BJ (cell line): Measurements from ENCODE around the gene CDON. TPM values are rescaled to one million over a fixed set of nuclear protein-coding genes. Genes with fewer than 3 reads are reported as not detected.

Experiments used
- CTCF ChIA-PET: fragments of 350-600 bp; formaldehyde crosslinking; extraction: SDS; loops from one replicate; lab custom pipeline; 2021; ENCODE audit warnings: antibody characterized with exemption, inconsistent platforms; lab: Yijun Ruan, JAX
- POLR2A ChIA-PET: fragments of 300-600 bp; sonication (Branson Sonifier 250); formaldehyde crosslinking; extraction: SDS; loops from one replicate; lab custom pipeline; 2021; ENCODE audit warnings: antibody characterized with exemption; lab: Charles Lee
- DNase-seq: peaks from one replicate; pipeline ENCODE4 v3.0.0-alpha.2; 2011; ENCODE audit warnings: low read depth
- H3K27me3 ChIP-seq: 2 replicates; pipeline ENCODE4 v1.6.0; 2011; ENCODE audit warnings: low read length; ENCODE audit not compliant: control insufficient read depth, insufficient read depth
- H3K36me3 ChIP-seq: 2 replicates; pipeline ENCODE4 v1.5.1; 2011; ENCODE audit warnings: low read length; ENCODE audit not compliant: control insufficient read depth, insufficient read depth
- H3K4me3 ChIP-seq: 2 replicates; pipeline ENCODE4 v1.5.1; 2011; ENCODE audit warnings: low read depth, mild to moderate bottlenecking, control low read depth, low read length
- polyA plus RNA-seq: library from polyadenylated mRNA; depleted of rRNA; stranded (reverse); fragments of >200 nt; gene quantifications from 2 replicates; pipeline ENCODE4 v1.2.3, GENCODE V29; 2011
- TF ChIP-seq, protein P1 (sequence below): IDR thresholded peaks from 2 replicates; pipeline ENCODE4 v1.5.1; 2011; ENCODE audit warnings: low read depth, mild to moderate bottlenecking, control low read depth, inconsistent platforms, low read length, moderate library complexity; ENCODE audit not compliant: insufficient read depth

The CDON gene
- polyA plus RNA-seq, 1 experiment, result 1.5 TPM

DNA sequence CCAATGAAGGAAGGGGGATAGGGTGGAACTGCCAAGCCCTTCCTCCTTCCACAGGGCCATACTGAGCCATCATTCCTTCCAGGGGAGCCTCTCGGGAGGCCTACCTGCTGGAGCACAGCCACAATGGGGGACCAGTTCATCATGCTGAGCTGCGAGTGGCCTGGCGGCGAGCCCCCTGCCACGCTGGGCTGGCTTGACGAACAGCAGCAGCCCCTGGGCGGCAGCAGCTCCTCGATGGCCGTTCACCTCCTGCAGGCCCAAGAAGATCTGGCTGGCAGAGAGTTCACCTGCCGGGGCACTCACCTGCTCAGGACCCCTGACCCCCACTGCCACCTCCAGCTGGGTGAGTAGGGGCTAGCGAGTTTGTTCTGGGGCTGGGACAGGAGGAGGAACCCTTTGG, 110.9 kb downstream of the CDON start:
- Histone ChIP-seq H3K36me3 (no peaks in the 10 kb centered on the region), H3K27me3 (no peaks in the 10 kb centered on the region; the same call in 1 of the 2 replicates), H3K4me3 (no peak overlapping the region)
- DNase-seq, result no peak
- TF ChIP-seq, protein P1, sequence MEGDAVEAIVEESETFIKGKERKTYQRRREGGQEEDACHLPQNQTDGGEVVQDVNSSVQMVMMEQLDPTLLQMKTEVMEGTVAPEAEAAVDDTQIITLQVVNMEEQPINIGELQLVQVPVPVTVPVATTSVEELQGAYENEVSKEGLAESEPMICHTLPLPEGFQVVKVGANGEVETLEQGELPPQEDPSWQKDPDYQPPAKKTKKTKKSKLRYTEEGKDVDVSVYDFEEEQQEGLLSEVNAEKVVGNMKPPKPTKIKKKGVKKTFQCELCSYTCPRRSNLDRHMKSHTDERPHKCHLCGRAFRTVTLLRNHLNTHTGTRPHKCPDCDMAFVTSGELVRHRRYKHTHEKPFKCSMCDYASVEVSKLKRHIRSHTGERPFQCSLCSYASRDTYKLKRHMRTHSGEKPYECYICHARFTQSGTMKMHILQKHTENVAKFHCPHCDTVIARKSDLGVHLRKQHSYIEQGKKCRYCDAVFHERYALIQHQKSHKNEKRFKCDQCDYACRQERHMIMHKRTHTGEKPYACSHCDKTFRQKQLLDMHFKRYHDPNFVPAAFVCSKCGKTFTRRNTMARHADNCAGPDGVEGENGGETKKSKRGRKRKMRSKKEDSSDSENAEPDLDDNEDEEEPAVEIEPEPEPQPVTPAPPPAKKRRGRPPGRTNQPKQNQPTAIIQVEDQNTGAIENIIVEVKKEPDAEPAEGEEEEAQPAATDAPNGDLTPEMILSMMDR, result no peak
- ChIA-PET POLR2A (no interaction called here), CTCF (interaction anchor here (1.1 to 1.7 kb wide), 2 partner anchors 10 to 236 kb away, joined by 3 to 6 read pairs; no protein-coding TSS in a partner anchor)

DNA sequence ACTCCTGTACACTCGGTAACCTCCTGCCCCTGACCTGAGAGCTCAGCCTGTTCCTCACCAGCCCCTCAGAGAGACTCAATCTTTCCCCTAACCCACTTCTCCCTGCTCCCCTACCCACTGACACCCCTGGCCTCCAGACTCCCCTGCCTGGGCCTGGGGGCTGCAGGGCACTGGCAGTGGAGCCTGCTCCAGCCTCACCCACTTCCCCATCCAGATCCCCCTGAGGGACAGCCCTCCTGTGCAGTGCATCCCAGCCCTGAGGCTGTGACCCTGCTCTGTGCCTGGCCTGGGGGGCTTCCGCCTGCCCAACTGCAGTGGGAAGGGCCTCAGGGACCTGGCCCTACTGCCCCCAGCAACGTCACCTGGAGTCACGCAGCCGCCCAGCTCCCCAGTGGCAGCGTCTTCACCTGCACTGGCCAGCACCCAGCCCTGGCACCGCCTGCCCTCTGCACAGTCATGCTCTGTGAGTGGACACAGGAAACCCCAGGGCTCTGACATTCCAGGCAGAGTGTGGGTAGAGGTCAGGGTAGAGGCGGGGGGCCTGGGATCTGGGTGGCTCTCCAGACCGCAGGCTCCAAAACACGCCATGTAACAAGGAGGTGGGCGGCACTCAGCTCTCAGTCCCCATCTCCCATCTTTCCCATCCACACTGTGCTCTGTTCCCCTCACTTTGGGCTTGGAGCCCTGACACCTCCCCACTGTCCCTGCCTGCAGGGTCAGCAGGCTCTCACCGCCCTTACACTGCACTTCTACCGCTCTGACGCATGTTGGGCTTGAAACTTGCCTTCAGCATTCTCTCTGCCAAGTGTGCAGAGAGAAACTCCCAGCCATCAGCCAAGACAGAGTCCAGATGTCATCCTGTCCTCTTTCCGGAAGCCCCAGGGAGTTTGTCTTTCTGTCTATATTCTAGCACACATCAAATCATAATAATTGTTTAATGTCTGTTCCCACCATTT, 111.7 kb downstream of the CDON start:
- TF ChIP-seq, protein P1, result no peak
- H3K27me3 ChIP-seq, result no peaks in the 10 kb centered on the region; the same call in 1 of the 2 replicates
- CTCF ChIA-PET, result interaction anchor here (1.7 kb wide), 1 partner anchor 9 kb away, joined by 6 read pairs; no protein-coding TSS in a partner anchor
- no peak for DNase-seq
- no peak overlapping the region for H3K4me3 ChIP-seq
- POLR2A ChIA-PET, result no interaction called here
- H3K36me3 ChIP-seq, result no peaks in the 10 kb centered on the region

DNA sequence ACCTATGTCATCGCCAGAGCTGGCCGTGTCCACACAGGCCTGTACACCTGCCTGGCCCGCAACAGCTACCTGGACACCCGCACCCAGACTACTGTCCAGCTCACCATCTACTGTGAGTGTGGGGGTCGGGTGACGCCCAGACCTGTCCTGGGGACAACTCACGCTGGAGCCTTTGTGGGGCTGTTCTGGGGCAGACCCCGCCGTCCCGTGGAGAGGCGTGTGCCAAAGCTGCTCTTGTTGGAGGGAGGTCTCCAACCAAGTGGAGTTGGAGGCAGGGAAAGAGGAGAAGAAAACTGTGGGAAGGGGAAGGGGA, 112.5 kb downstream of the CDON start:
- H3K36me3 ChIP-seq, result no peaks in the 10 kb centered on the region
- DNase-seq, result no peak
- ChIA-PET CTCF (interaction anchor here (1.6 kb wide), 1 partner anchor 243 kb away, joined by 6 read pairs; no protein-coding TSS in a partner anchor), POLR2A (no interaction called here)
- TF ChIP-seq, protein P1, result no peak
- no peak overlapping the region for H3K4me3 ChIP-seq
- H3K27me3 ChIP-seq, result no peaks in the 10 kb centered on the region; the same call in 1 of the 2 replicates

DNA sequence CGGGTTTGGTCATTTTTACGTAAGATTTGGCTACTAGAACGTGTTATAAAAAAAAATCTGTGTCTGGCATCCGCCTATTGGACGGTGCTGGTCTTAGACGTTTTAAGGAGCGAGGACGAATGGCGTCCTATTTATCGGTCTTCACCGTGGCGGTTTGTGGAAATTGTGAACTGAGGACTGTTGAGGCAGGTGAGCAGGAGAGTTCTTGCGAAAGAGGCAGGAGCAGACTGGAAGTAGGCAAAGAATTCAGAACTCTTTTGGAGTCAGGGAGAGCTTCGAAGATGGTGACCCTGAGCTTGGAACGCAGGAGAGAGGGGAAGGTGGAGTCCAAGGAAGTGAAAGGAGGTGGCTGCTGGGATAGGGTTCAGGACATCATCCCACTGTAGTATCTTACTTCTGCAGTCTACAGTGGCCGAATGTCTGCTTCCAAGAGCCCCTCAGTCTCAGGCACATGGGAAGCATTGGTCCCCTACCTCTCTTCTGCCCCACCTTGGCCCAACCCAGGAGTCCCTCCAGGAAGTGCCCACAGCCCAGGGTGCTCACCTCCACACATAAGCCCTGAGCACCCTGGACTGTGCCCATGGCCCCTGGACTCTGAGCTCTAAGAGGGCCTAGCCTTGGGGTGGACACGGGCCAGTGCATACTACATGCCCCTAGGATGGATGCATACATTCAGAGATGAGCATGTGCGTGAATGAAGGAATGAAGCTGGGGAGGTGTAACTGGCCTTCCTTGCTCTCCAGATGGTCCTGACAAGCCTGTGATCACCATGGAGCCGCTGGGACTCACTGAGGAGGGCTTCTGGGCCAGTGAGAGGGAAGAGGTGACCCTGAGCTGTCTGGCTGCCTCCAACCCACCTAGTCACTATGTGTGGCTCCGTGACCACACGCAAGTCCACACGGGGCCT, 113.1 kb downstream of the CDON start:
- TF ChIP-seq, protein P1, result no peak
- POLR2A ChIA-PET, result no interaction called here
- DNase-seq, result no peak
- CTCF ChIA-PET, result interaction anchor here (1.6 kb wide), 1 partner anchor 244 kb away, joined by 6 read pairs; no protein-coding TSS in a partner anchor
- Histone ChIP-seq H3K4me3 (no peak overlapping the region), H3K36me3 (no peaks in the 10 kb centered on the region), H3K27me3 (no peaks in the 10 kb centered on the region; the same call in 1 of the 2 replicates)
